ELR (cell line): ENCODE measurements around the gene SCNN1G.
A peak's percentile ranks its signal among the peaks of the same experiment; 100 is the strongest.
"Not testable (repeated sequence)": the region's sequence is repeated elsewhere in the genome, so short reads cannot be mapped to it uniquely, and the experiment has no call there.

Experiments
- DNase-seq: peaks from one replicate; pipeline ENCODE4 v3.0.0-alpha.2; 2015; ENCODE audit warnings: low read depth

SCNN1G gene

DNA sequence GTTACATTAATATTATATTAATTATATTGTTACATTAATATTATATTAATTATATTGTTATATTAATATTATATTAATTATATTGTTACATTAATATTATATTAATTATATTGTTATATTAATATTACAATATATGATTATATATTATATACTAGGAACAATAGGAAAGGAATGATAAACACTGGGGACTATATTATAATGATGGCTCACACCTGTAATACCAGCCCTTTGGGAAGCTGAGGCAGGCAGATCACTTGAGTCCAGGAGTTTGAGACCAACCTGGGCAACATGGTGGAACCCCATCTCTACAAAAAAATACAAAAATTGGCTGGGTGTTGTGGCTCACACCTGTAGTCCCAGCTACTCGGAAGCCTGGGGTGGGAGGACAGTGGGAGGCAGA is 71.1 kb downstream of the SCNN1G start:
- DNase-seq: not testable (repeated sequence)

DNA sequence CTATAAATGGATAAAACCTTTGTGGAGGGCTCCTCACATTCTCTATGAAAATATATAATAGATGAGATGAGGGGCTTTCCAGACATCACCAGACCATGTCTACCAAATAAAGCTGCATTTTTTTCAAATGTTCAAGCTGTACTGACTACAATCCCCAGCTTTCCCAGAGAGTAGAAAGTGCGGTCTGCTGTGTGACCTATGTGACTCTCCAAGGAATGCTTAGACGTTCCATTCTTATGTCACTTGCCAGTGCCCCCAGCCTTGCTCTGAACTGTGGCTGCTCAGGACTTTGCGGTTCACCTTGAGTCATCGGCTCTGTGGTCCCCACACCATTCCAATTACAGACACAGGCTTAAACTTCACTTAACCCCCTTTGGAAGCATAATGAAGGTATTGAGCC is 71.8 kb downstream of the SCNN1G start:
- DNase-seq: peak; percentile 59

GRCh38 chr16:23255000-23255399 is 72.5 kb downstream of the SCNN1G start:
- DNase-seq: no peak

GRCh38 chr16:23256440-23256839 is 73.9 kb downstream of the SCNN1G start:
- no peak for DNase-seq

DNA sequence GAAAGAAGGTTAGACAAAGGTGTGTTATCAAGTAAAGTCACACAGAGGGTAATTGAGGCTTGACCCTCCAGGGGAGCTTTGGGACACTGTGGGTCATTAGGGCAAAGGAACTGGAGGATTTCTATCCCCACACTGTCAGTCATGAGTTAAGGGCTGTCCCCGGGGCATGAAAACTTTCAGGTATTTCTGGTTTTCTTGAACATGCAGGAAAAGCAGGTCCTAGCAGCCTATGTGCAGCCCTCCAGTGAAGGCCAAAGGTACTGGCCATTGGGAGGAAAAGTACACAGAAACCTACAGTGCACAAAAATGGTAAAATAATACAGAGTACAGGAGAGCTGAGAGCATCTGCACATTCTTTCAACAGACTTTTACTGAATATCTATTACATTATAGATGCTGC is 75.1 kb downstream of the SCNN1G start:
- DNase-seq: no peak

DNA sequence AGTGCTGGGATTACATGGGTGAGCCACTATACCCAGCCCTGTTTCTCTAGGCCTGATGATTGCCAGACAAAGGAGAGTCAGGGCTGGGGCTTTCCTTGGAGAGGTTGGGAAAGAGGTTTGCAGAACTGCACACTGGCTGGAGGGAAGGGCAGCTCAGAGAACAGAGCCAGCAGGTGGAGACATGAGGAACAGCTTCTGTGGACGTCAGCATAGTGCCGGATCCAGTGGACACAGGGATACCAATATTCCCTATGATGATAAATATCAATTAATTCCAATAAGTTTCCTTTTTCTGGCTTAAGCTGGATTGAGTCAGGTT is 76.3 kb downstream of the SCNN1G start:
- DNase-seq: no peak
